HEK293T (cell line): ENCODE data around the gene SMARCD1.

Experiments
- ARNT ChIP-seq: fragments of 450-650 bp; IDR thresholded peaks from 2 replicates; pipeline ENCODE4 v1.6.1; 2017; ENCODE audit warnings: mild to moderate bottlenecking
- CTBP1 ChIP-seq: fragments of 450-650 bp; IDR thresholded peaks from 2 replicates; pipeline ENCODE4 v1.6.1; 2016; ENCODE audit warnings: borderline replicate concordance
- FOXM1 ChIP-seq: fragments of 450-650 bp; IDR thresholded peaks from 2 replicates; pipeline ENCODE4 v1.6.1; 2017; ENCODE audit warnings: mild to moderate bottlenecking, borderline replicate concordance
- TARDBP ChIP-seq: fragments of 450-650 bp; IDR thresholded peaks from 2 replicates; pipeline ENCODE4 v1.6.1; 2016

GRCh38 chr12:50103351-50103750 lies 18.2 kb downstream of the SMARCD1 start:
- no peak for TF ChIP-seq TARDBP
- TF ChIP-seq FOXM1: no peak
- TF ChIP-seq CTBP1: no peak
- no peak for TF ChIP-seq ARNT
